Fibroblast of skin of right biceps (primary cell): Measurements from ENCODE around the gene TMEM138.
"Not testable (repeated sequence)": the region's sequence is repeated elsewhere in the genome, so short reads cannot be mapped to it uniquely, and the experiment has no call there.

Source experiments
- DNase-seq: peaks from one replicate; pipeline ENCODE4 v3.0.0-alpha.2; 2013

TMEM138 gene

DNA sequence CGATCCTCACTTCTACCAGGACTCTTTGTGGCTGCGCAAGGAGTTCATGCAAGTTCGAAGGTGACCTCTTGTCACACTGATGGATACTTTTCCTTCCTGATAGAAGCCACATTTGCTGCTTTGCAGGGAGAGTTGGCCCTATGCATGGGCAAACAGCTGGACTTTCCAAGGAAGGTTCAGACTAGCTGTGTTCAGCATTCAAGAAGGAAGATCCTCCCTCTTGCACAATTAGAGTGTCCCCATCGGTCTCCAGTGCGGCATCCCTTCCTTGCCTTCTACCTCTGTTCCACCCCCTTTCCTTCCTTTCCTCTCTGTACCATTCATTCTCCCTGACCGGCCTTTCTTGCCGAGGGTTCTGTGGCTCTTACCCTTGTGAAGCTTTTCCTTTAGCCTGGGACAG is 6.5 kb downstream of the TMEM138 start:
- DNase-seq: no peak

GRCh38 chr11:61369372-61370348 is 7.5 kb downstream of the TMEM138 start:
- DNase-seq: no peak

- DNase-seq: no peak
Measured at GRCh38 chr11:61370349-61371005, 8.3 kb downstream of the TMEM138 start.

DNA sequence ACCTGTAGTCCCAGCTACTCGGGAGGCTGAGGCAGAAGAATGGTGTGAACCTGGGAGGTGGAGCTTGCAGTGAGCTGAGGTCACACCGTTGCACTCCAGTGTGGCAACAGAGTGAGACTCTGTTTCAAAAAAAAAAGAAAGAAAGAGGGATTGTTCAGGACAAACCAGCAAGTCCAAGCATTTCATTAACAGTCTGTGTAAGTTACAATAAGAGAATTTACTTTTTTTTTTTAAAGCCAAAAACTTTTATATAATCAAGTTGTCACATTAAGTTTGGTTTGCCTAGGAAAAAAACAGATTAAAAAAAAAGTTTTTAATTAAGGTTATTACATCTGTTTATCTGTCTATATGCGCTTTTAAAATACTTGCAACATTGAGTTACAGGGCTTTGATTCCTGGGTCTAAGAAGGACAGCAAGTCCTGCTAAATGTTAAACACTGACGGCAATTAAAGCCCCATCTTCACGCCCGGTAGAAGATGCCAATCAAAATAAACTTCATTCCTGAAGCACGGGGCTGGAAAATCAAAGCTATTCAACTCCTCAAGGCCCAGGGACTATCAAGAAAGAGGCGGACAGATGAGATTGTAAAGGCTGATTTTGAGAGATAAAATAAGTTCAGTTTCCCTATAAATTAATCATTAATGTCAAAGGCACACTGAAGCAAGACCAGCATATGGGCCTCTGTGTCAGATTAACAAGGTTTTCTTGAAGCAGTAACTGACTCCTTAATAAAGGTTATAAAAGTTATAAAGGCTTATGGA is 10.7 kb downstream of the TMEM138 start:
- DNase-seq: no peak

DNA sequence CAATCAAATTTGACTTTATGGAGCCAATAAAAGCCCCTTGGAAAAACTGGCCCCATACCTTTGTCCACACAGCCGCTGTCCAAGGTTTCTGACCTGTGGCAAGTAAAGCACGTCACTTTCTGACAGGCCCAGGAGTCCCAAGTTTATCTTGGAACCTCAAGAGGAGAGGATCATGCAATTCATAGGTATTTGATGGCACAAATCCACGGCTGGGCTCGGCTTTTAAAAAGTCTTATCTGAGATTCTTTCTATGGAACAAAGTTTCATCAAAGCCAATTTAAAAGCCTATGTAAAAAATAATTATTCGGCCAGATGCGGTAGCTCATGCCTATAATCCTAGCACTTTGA is 13.6 kb downstream of the TMEM138 start:
- no peak for DNase-seq

DNA sequence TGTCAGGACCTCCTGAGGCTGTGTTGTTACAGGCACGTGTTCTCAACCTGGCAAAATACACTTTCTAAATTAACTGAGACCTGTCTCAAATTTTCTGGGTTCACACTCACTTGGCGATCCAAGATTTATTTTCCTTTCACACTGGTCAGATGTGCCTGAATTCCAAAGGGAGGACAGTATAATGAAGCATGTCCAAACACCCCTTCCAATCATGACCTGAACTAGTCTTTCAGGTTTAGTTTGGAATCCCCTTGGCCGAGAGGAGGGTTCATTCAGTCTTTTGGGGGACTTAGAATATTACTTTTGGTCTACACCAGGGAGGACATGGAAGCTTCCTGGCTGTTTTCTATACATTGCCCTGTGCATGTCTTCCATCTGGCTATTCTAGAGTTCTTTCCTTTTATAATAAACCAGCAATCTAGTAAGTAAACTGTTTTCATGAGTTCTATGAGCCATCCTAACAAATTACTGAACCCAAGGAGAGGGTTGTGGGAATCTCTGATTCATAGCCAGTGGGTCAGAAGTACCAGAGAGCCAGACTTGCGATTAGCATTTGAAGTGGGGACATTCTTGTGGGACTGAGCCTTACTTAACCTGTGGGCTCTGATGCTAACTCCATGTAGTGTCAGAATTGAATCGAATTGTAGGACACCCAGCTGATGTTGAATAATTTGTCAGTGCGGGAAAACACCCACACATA is 15.4 kb downstream of the TMEM138 start:
- DNase-seq: peak; percentile 57

- peak; percentile 96 for DNase-seq
Measured at GRCh38 chr11:61378713-61379313, 16.6 kb downstream of the TMEM138 start.

- no peak for DNase-seq
Measured at GRCh38 chr11:61380884-61381283, 18.7 kb downstream of the TMEM138 start.

- DNase-seq: not testable (repeated sequence)
Measured at GRCh38 chr11:61383859-61384258, 21.7 kb downstream of the TMEM138 start.

GRCh38 chr11:61384271-61385242 is 22.4 kb downstream of the TMEM138 start:
- DNase-seq: peak; percentile 18

DNA sequence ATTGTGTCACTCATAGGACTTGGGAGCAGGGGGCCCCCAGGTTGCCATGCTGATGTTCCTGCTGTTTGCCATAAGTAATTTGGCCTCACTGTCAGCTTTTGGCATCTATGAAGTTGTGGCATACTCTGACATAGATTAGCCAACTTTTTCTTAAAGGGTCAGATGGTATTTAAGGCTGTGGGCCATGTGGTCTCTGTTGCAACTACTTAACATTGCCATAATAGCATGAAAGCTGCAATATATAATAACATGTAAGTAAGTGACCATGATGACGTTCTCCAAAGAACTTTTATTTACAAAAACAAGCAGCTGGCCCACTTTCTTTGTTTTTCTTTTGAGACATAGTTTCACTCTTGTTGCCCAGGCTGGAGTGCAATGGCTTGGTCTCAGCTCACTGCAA is 28.0 kb downstream of the TMEM138 start:
- no peak for DNase-seq

- peak; percentile 39 for DNase-seq
Measured at GRCh38 chr11:61392981-61393595, 30.9 kb downstream of the TMEM138 start.

DNA sequence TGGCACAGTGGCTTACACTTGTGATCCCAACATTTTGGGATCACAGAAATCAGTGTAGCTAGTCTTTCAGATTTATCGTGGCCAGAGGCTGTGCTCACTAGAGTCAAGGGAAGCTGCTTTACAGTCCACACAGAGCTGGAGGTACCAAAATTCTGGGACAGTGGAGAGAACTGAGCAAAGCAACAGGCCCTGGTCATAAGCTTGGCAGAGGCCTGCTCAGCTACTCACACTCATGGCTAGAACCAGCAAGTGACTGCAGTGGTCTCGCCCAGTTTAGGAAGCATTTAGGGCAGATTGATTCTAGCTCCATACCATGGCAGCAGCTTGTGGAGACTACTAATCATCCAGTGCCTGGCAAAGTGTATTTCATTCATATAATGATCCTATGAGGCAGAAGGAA is 39.0 kb downstream of the TMEM138 start:
- no peak for DNase-seq

DNA sequence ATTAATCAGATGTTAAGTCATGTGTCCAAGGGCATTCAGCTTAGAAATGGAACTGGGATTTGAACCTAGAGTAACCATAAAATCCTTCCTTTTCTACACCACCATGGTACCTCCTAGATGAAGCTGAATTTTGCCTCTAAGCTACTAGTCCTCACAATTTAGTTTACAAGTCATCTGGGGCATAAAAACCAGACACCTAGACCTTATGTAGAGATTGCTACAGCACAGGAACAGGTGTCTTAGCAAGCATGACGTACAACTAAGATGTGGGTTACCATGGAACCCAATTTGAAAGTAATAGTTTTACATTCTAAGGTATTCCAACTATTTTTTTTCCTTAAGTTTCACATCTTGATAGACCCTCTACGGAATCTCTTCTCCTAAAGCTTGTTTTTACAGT is 39.4 kb downstream of the TMEM138 start:
- DNase-seq: no peak

GRCh38 chr11:61403658-61404057 is 41.5 kb downstream of the TMEM138 start:
- no peak for DNase-seq

DNA sequence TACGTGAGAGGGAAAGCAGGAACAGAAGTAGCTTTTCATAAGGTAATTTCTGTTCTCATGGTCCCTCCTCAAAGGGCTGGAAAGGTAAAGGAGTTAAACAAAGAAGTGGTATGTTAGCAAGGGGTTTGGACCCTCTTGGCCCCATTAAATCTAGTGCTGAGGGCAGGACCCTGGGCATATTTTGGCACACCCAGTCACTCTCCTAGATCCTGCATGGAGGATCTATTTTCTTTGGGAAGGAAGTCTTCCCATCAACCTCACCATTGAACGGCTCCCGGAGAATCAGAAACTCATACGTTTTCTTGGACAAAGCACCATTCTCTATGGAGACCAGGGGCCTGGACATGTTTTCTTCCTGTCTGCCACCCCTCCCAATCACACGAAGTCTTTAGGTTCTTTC is 41.9 kb downstream of the TMEM138 start:
- no peak for DNase-seq

DNA sequence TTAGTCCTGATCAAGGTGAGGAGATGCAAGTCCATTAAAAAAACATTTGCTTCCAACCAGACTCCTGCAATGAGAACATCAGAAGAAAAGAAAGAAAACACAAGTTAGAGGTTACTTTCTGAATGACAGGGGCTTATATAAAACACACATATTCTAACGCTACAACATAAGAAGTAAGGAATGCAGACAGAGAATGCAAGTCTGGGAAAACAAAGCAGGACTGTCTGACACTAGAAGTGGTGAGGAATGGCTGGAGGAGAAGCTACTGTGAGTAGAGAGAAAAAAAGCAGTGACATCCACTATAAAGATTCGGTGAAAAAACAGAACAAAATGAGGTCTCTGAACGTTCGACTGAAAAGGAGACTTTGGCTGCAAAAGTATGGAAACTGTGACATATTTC is 42.5 kb downstream of the TMEM138 start:
- no peak for DNase-seq

GRCh38 chr11:61406067-61406466 is 43.9 kb downstream of the TMEM138 start:
- DNase-seq: no peak

DNA sequence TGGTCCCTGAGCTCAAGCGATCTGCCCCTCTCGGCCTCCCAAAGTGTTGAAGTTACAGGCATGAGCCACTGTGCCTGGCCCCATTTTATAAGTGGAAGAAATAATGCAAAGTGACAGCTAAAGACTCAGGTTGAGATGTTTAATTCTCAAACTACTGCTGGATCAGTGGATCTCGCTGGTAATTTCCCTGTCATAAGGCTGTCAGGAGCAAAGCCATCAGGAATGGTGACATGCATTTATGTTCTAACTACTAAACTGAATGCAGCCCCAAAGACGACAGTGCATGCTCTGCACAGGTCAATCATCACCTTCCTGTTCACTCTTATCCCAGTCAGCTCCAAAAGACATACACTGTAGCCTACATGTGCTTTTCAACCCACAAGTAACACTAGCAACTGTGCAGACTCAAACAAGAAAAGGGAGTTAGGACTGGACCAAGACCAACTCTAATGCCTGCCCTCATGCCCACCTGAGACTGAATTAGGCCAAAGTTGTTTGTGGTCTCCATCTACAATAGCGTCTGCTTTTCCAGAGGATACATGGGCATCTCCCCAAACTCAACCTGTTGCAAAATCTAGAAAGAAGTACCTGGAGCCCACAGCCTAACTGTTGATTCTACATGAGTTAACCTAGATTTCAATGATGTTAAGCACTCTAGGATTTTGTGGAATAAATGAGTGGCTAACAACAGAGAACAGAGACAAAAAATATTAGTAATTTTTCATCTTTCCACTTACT is 45.0 kb downstream of the TMEM138 start:
- no peak for DNase-seq

GRCh38 chr11:61411589-61411988 is 49.4 kb downstream of the TMEM138 start:
- DNase-seq: no peak
